Activated CD4-positive, alpha-beta T cell treated with anti-CD3 and anti-CD28 coated beads, Interleukin-10, Interleukin-2, amounts not matched to agents 100 ng/mL and 50 ng/mL, durations not matched to agents 16 hours and 8 hours (primary cell): ENCODE results near the gene FAM13C.
"Not testable (repeated sequence)": the region's sequence is repeated elsewhere in the genome, so short reads cannot be mapped to it uniquely, and the experiment has no call there.

Experiments used
- DNase-seq: peaks from one replicate; pipeline ENCODE4 v3.0.0-alpha.2; 2020

FAM13C gene

GRCh38 chr10:59223597-59223996 is 138.8 kb downstream of the FAM13C start:
- DNase-seq, result not testable (repeated sequence)

- no peak for DNase-seq
Measured at GRCh38 chr10:59222788-59223187, 139.6 kb downstream of the FAM13C start.

- no peak for DNase-seq
Measured at GRCh38 chr10:59216178-59216869, 146.0 kb downstream of the FAM13C start.

GRCh38 chr10:59214160-59214559 is 148.2 kb downstream of the FAM13C start:
- no peak for DNase-seq

GRCh38 chr10:59212301-59212798 is 150.0 kb downstream of the FAM13C start:
- no peak for DNase-seq

GRCh38 chr10:59206204-59206720 is 156.1 kb downstream of the FAM13C start:
- DNase-seq, result no peak
